ENCODE data around the gene EML1.
"Not testable (repeated sequence)": the region's sequence is repeated elsewhere in the genome, so short reads cannot be mapped to it uniquely, and the experiment has no call there.

EML1 gene

GRCh38 chr14:99755629-99756603 lies 37.3 kb upstream of the EML1 start:
- DNase-seq (ENCODE audit: low read depth): no peak

- no peak for DNase-seq (ENCODE audit: low read depth)
Measured at GRCh38 chr14:99756796-99757195, 36.4 kb upstream of the EML1 start.

- no peak for DNase-seq (ENCODE audit: low read depth)
Measured at GRCh38 chr14:99757331-99758070, 35.7 kb upstream of the EML1 start.

- DNase-seq (ENCODE audit: low read depth): no peak
Measured at GRCh38 chr14:99758121-99758821, 34.9 kb upstream of the EML1 start.

- DNase-seq (ENCODE audit: low read depth): no peak
Measured at GRCh38 chr14:99758872-99759545, 34.2 kb upstream of the EML1 start.

- no peak for DNase-seq (ENCODE audit: low read depth)
Measured at GRCh38 chr14:99759546-99759925, 33.7 kb upstream of the EML1 start.

- DNase-seq (ENCODE audit: low read depth): no peak
Measured at GRCh38 chr14:99760817-99761216, 32.4 kb upstream of the EML1 start.

- not testable (repeated sequence) for DNase-seq (ENCODE audit: low read depth)
Measured at GRCh38 chr14:99762911-99763310, 30.3 kb upstream of the EML1 start.

- DNase-seq (ENCODE audit: low read depth): no peak
Measured at GRCh38 chr14:99763527-99764221, 29.5 kb upstream of the EML1 start.

- no peak for DNase-seq (ENCODE audit: low read depth)
Measured at GRCh38 chr14:99764222-99764706, 28.9 kb upstream of the EML1 start.

- DNase-seq (ENCODE audit: low read depth): no peak
Measured at GRCh38 chr14:99768381-99768780, 24.8 kb upstream of the EML1 start.

- no peak for DNase-seq (ENCODE audit: low read depth)
Measured at GRCh38 chr14:99769123-99769522, 24.1 kb upstream of the EML1 start.

- DNase-seq (ENCODE audit: low read depth): no peak
Measured at GRCh38 chr14:99769799-99770198, 23.4 kb upstream of the EML1 start.

GRCh38 chr14:99772371-99773283 lies 20.6 kb upstream of the EML1 start:
- no peak for DNase-seq (ENCODE audit: low read depth)

- no peak for DNase-seq (ENCODE audit: low read depth)
Measured at GRCh38 chr14:99773521-99774497, 19.4 kb upstream of the EML1 start.

- DNase-seq (ENCODE audit: low read depth): no peak
Measured at GRCh38 chr14:99774556-99775307, 18.5 kb upstream of the EML1 start.

GRCh38 chr14:99775351-99775750 lies 17.9 kb upstream of the EML1 start:
- no peak for DNase-seq (ENCODE audit: low read depth)

GRCh38 chr14:99777951-99778350 lies 15.3 kb upstream of the EML1 start:
- no peak for DNase-seq (ENCODE audit: low read depth)
